ENCODE data around the gene SSUH2.

DNA sequence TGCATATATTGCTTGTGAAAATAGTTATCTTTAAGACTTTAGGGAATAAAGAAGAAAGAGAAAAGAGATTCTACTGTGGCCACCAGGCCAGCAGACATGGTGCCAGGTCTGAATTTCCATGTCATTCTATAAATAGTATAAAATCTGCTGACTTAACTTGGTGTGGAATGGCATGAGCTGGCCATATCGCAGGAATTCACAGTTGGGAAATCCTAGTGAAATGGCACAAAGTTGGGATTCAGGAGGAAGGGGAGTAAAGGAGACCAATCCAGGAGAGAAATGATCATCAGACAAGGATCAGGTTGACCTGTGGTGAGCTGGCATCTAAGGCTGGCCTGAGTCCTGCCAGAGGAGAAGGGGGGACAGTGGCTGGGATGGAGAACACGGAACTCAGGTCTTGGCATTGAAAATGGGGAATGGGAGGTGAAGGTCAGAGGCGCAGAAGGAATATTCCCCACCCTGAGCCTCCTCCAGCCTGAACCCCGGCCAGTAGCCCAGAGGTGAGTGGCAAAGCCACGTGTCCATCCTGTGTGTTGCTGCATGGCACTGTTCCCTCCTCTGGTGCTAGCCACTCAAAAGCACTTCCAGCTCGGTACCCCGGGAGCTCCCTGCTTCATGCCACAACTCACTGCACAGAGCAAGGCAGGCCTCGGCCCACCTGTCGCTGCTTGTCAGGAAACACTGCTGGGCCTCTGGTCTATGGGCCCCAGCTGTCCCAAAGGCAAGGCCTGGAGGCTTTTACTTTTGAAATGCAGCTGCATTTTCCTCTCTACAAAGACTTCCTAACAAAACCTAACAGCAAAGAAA, 51.4 kb downstream of the SSUH2 start:
- no peak for TF ChIP-seq GATA3 (IDR thresholded peaks at IDR 0.05; ENCODE audit: low read depth, low read length)
- TF ChIP-seq GATA2 (IDR thresholded peaks at IDR 0.05; ENCODE audit: low read depth, low read length): no peak
